Common myeloid progenitor, CD34-positive (primary cell): ENCODE measurements around the gene WDR82.
A peak's percentile ranks its signal among the peaks of the same experiment; 100 is the strongest.

Experiments
- CTCF ChIA-PET: fragments of 350-600 bp; sonication (Branson Sonifier 250); formaldehyde crosslinking; loops from one replicate; lab custom pipeline; 2021; ENCODE audit warnings: antibody characterized with exemption; lab: Charles Lee
- POLR2A ChIA-PET: fragments of 350-600 bp; sonication (Branson Sonifier 250); formaldehyde crosslinking; loops from one replicate; lab custom pipeline; 2021; ENCODE audit warnings: antibody characterized with exemption; lab: Charles Lee
- DNase-seq, 3 donors: peaks; one replicate each; pipeline versions ENCODE4 v3.0.0 to v3.0.0-alpha.2; 2013
- H3K27ac ChIP-seq, 2 experiments: 1 replicate in 1 of 2; 2 replicates in 1 of 2; pipeline ENCODE4 v1.7.0; 2013; ENCODE audit warnings: inconsistent platforms in 2 of 2, low read length in 2 of 2, mild to moderate bottlenecking in 2 of 2, low read depth in 1 of 2, moderate library complexity in 1 of 2; ENCODE audit not compliant: severe bottlenecking in 2 of 2, insufficient read depth in 1 of 2, poor library complexity in 1 of 2
- H3K27me3 ChIP-seq, 5 experiments: replicated peaks in 2 of 5; 1 replicate in 3 of 5; 2 replicates in 2 of 5; pipeline versions ENCODE4 v1.6.1 to v1.7.0; 2013; ENCODE audit warnings: low read length in 4 of 5, mild to moderate bottlenecking in 2 of 5, moderate library complexity in 2 of 5, inconsistent platforms in 1 of 5; ENCODE audit not compliant: insufficient read depth in 5 of 5, control insufficient read depth in 4 of 5
- H3K36me3 ChIP-seq, 4 experiments: 1 replicate in 2 of 4; 2 replicates in 2 of 4; pipeline versions ENCODE4 v1.6.1 to v1.7.0; 2013; ENCODE audit warnings: low read length in 3 of 4, control low read depth in 1 of 4, mild to moderate bottlenecking in 1 of 4; ENCODE audit not compliant: control insufficient read depth in 4 of 4, insufficient read depth in 4 of 4
- H3K4me1 ChIP-seq, 4 experiments: 1 replicate in 3 of 4; 2 replicates in 1 of 4; pipeline versions ENCODE4 v1.6.1 to v1.7.1; 2013; ENCODE audit warnings: low read length in 3 of 4, mild to moderate bottlenecking in 3 of 4, control low read depth in 1 of 4, inconsistent platforms in 1 of 4, moderate library complexity in 1 of 4; ENCODE audit not compliant: control insufficient read depth in 4 of 4, insufficient read depth in 4 of 4; ENCODE audit errors: control extremely low read depth in 1 of 4
- H3K4me3 ChIP-seq, 7 experiments: 1 replicate in 4 of 7; 2 replicates in 3 of 7; pipeline versions ENCODE4 v1.5.1 to v1.7.0; 2013; ENCODE audit warnings: mild to moderate bottlenecking in 7 of 7, low read length in 6 of 7, moderate library complexity in 6 of 7, inconsistent platforms in 2 of 7, low read depth in 2 of 7, control low read depth in 1 of 7; ENCODE audit not compliant: insufficient read depth in 4 of 7, control insufficient read depth in 1 of 7; ENCODE audit errors: extremely low read depth in 1 of 7
- H3K9me3 ChIP-seq, 5 experiments: 1 replicate in 4 of 5; 2 replicates in 1 of 5; pipeline versions ENCODE4 v1.6.1 to v1.7.1; 2013; ENCODE audit warnings: low read length in 4 of 5, mild to moderate bottlenecking in 2 of 5, inconsistent platforms in 1 of 5, low read depth in 1 of 5, moderate library complexity in 1 of 5; ENCODE audit not compliant: control insufficient read depth in 4 of 5, insufficient read depth in 2 of 5; ENCODE audit errors: control extremely low read depth in 1 of 5
- WGBS: methylation state at CpG from one replicate; pipeline ENCODE4 v1.1.5; 2013; ENCODE audit not compliant: insufficient coverage; 5-methylcytosine and 5-hydroxymethylcytosine counted together

Gene WDR82

DNA sequence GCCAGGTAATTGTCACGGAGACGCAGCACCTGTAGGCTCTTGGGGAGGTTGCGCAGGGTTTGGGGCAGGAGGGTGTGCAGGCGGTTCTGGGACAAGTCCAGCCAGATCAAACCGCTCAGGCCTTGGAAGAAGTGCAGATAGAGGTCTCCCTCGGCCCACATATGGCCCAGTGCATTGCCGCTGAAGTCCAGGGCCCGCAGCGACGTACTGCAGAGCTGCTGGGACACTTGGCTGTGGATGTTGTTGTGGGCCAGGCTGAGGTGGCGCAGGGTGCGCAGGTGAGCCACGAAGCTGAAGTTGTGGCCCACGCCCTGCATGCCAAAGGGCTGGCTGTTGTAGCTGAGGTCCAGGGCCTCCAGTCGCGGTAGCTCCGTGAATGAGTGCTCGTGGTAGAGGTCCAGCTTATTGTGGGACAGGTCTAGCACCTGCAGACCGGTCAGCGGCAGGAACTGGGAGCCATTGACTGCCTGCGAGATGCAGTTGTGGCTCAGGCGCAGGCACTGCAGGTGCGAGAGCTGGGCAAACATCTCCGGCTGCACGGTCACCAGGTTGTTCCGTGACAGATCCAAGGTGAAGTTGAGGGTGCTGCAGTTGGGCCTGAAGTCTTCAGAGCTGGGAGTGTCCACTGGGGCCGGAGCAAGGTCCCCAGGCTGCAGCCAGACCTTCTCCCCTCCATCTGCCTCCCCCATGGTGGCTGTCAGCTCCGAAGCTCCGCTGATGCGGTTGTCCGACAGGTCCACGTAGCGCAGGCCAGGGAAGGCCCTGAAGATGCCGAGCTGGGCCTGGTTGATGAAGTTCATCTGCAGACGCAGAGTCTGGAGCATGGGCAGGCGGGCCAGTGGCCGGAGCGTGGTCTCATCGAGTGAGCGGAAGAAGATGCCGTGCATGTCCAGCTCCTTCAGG is 55.9 kb downstream of the WDR82 start:
- Histone ChIP-seq H3K36me3 (peaks cover 0 to 4% (median under 1%) of the 10 kb centered on the region in 4 experiments), H3K4me1 (peaks cover 0 to 71% (median 58%) of the 10 kb centered on the region in 4 experiments), H3K27me3 (no peaks in the 10 kb centered on the region), H3K27ac (no peak overlapping the region), H3K9me3 (no peaks in the 10 kb centered on the region), H3K4me3 (no peak overlapping the region)
- ChIA-PET CTCF (interaction anchor here (0.8 to 14.2 kb wide), 10 partner anchors 8 to 118 kb away, joined by 3 to 122 read pairs (median 20); partner anchors contain the start of genes GLYCTK and TWF2), POLR2A (interaction anchor here (1.6 kb wide), 1 partner anchor 34 kb away, joined by 4 read pairs; no protein-coding TSS in a partner anchor)
- 94% methylated on average over 41 of the region's 41 CpGs for WGBS
- no peak for DNase-seq

DNA sequence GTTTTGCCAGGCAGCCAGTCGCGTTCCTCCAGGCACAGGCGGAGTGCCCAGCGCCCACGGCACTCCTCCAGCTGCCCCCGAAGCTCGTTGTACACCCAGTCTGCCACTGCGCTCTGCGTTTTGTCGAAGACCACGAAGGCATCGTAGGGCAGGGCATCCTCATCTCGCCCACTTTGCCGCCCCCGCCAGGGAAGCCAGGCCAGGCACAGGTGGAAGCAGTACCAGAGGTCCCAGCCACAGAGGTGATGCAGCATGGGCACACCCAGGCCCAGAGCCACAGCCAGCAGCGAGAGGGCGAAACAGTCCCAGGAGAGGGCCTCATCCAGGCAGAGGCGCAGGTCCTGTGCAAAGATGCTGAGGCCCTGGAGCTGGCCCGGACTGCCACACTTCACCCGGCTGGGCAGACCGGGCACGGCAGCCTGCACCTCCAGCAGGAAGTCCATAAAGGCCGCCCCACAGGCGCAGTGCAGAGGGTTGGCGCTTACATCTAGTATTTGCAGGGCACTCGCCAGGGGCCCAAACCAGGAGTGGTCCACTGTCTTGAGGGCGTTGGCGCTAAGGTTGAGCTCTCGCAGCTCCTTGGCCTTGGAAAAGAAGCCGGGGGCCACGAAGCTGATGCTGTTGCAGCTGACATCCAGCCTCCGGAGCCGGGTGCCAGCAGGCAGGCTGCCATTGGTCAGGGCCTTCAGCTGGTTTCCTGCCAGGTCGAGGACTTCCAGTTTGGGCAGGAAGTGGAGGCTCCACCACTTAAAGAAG is 56.7 kb downstream of the WDR82 start:
- no peak overlapping the region for H3K4me3 ChIP-seq
- POLR2A ChIA-PET: interaction anchor here (1.6 kb wide), 1 partner anchor 33 kb away, joined by 4 read pairs; no protein-coding TSS in a partner anchor
- no peak for DNase-seq
- CTCF ChIA-PET: interaction anchor here (0.8 to 14.2 kb wide), 19 partner anchors 9 to 150 kb away, joined by 3 to 122 read pairs (median 5); partner anchors contain the start of genes DNAH1, GLYCTK and TWF2
- H3K9me3 ChIP-seq: no peaks in the 10 kb centered on the region
- peaks cover 6 to 79% (median 61%) of the 10 kb centered on the region in 4 experiments for H3K4me1 ChIP-seq
- no peaks in the 10 kb centered on the region for H3K27me3 ChIP-seq
- H3K36me3 ChIP-seq: no peaks in the 10 kb centered on the region
- 88% methylated on average over 32 of the region's 34 CpGs for WGBS
- no peak overlapping the region for H3K27ac ChIP-seq

DNA sequence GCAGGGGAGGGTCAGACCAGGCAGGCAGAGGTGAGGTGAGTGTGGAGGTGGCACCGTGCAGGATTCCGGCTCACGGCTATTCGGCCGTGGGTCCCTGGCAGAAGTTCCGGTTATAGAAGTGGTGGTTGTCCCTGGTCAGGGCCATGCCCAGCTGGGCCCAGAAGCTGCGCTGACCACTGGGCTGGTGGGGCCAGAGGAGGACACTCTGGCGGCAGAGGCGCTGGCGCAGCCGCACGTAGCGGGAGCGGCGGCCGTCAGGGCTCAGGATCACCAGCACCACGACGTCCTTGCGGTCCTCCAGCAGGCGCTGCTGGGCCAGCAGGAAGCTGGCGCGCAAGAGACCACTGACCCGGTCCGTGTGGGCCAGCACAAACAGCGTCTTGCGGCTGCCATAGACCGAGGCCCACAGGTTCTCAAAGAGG is 57.3 kb downstream of the WDR82 start:
- H3K27ac ChIP-seq: no peak overlapping the region
- peaks cover 10 to 80% (median 61%) of the 10 kb centered on the region in 4 experiments for H3K4me1 ChIP-seq
- H3K4me3 ChIP-seq: no peak overlapping the region
- no peaks in the 10 kb centered on the region for H3K36me3 ChIP-seq
- 98% methylated on average over 27 of the region's 27 CpGs for WGBS
- CTCF ChIA-PET: interaction anchor here (0.7 to 14.2 kb wide), 26 partner anchors 9 to 220 kb away, joined by 3 to 122 read pairs (median 4); partner anchors contain the start of genes DNAH1, GLYCTK and TWF2
- H3K27me3 ChIP-seq: no peaks in the 10 kb centered on the region
- POLR2A ChIA-PET: no interaction called here
- no peak for DNase-seq
- no peaks in the 10 kb centered on the region for H3K9me3 ChIP-seq

DNA sequence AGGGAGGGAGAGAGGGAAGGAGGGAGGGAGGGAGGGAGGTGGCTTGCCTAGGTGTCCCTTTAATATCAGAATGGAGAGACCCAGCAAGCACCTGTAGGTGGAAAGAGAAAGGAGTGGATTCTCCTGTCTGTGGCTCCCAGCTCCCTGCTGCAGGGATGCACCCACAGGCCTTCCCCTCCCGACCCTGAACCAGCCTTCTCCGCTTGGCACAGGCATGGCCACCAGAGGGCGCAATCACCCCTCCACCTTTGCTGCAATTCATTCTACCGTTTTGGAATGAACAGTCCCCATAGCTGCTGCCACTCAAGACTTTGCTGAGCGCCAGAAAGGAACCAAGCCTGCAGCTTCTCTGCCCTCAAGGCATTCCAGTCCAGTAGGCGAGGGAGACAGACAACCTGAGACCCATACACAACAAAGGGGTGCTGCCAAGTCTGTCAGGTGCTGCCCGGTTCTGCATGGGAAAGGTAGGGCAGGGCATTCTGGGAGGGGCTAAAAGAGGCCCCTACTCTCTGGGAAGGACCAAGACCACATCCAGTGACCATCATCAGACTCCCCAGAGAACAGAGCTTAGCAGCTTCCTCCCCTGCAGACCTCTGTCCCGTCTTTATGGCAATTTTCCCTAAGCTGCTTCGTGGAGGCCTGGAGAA is 57.9 kb downstream of the WDR82 start:
- Histone ChIP-seq H3K27ac (no peak overlapping the region), H3K4me1 (peaks cover 10 to 80% (median 59%) of the 10 kb centered on the region in 4 experiments)

DNA sequence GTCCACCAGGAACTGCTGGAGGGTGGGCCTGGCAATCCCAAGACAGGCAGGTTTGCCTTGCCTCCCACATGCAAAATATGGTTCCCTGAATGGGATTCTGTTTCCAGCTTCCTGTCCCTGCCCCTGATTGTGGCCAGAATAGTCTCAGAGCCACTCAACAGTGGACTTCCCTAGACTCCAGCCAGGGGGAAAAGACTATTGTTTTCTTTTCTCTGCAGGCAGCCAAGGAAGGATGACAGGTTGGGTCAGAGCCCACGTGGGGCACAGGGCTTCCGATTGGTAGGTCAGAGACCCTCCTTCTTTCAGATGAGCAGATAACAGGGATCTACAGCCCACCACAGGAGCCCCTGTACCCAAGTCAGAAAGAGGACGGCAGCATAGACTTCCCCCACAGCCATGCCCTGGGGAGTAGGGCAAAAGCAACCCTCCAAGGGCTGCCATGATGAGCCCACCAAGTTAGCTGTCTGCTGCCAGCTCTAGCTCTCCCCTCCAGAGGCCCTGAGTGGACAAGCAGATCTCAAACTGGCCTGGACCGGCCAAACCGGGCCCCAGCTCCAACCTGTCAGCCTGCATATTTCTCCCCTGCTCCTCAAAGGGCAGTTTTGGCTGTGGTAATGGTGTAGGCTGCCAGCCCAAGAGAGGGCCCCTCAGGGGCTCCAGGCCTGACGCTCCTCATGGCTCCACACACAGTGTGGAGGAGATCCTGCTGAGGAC is 59.4 kb downstream of the WDR82 start:
- WGBS: 74% methylated on average over 4 of the region's 6 CpGs
- POLR2A ChIA-PET: interaction anchor here (0.7 kb wide), 1 partner anchor 10 kb away, joined by 4 read pairs; no protein-coding TSS in a partner anchor
- Histone ChIP-seq H3K4me1 (peaks cover 10 to 70% (median 48%) of the 10 kb centered on the region in 4 experiments), H3K9me3 (no peaks in the 10 kb centered on the region), H3K27ac (peak overlapping the region in 1 of 2 experiments; percentile 2), H3K27me3 (no peaks in the 10 kb centered on the region), H3K4me3 (no peak overlapping the region), H3K36me3 (peaks cover 2 to 18% (median 14%) of the 10 kb centered on the region in 4 experiments)
- DNase-seq: no peak
- CTCF ChIA-PET: interaction anchor here (0.7 to 14.2 kb wide), 20 partner anchors 8 to 235 kb away, joined by 3 to 122 read pairs (median 4); partner anchors contain the start of genes GLYCTK, POC1A, TNNC1 and TWF2

More for the DNA sequence above, 57.9 kb downstream of the WDR82 start:
- CTCF ChIA-PET: interaction anchor here (0.7 to 14.2 kb wide), 30 partner anchors 9 to 220 kb away, joined by 3 to 122 read pairs (median 4); partner anchors contain the start of genes DNAH1, GLYCTK, POC1A and TWF2
- peak; percentile 79 to 90 (median 84) for DNase-seq
- no peaks in the 10 kb centered on the region for H3K27me3 ChIP-seq
- no peaks in the 10 kb centered on the region for H3K9me3 ChIP-seq
- 47% methylated on average over 4 of the region's 9 CpGs for WGBS
- peaks cover 0 to 4% (median 2%) of the 10 kb centered on the region in 4 experiments for H3K36me3 ChIP-seq
- no peak overlapping the region for H3K4me3 ChIP-seq
- POLR2A ChIA-PET: no interaction called here

DNA sequence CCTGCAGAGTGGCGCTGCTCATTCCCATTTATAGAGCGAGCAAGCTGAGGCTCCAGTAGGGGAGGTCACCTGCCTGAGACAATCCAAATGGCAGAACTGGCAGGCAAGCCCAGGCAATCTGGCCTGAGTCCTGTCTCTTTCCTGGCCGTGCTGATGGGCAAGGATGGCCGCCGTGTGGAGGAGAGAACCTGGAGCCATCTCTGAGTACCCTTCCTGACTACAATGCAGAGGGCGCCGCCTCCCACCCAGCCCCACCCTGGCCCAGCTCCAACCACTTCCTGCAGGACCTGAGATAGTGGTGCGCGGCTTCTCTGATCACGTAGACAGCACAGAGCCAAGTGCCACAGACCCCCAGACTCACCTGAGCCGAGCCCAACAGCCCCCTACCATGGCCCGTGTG is 60.0 kb downstream of the WDR82 start:
- Histone ChIP-seq H3K9me3 (no peaks in the 10 kb centered on the region), H3K36me3 (peaks cover 2 to 23% (median 20%) of the 10 kb centered on the region in 4 experiments), H3K27ac (peak overlapping the region in 1 of 2 experiments; percentile 12), H3K27me3 (no peaks in the 10 kb centered on the region), H3K4me3 (no peak overlapping the region), H3K4me1 (peaks cover 10 to 64% (median 46%) of the 10 kb centered on the region in 4 experiments)
- POLR2A ChIA-PET: no interaction called here
- CTCF ChIA-PET: interaction anchor here (1.1 to 14.2 kb wide), 8 partner anchors 12 to 166 kb away, joined by 3 to 122 read pairs (median 18); partner anchors contain the start of gene GLYCTK
- DNase-seq: peak in 1 of 3 donors; percentile 43
- 50% methylated on average over 9 of the region's 12 CpGs for WGBS
